Kidney epithelial cell (primary cell): ENCODE measurements around the gene GPR157. TPM values are rescaled to one million over a fixed set of nuclear protein-coding genes. Genes with fewer than 3 reads are reported as not detected.
"Not testable (repeated sequence)": the region's sequence is repeated elsewhere in the genome, so short reads cannot be mapped to it uniquely, and the experiment has no call there.

ENCODE experiments used
- DNase-seq: peaks from one replicate; pipeline ENCODE4 v3.0.0-alpha.2; 2010; ENCODE audit warnings: low read depth
- H3K27me3 ChIP-seq: 2 replicates; pipeline ENCODE4 v1.6.0; 2011; ENCODE audit warnings: low read length; ENCODE audit not compliant: control insufficient read depth, insufficient read depth
- H3K36me3 ChIP-seq: 2 replicates; pipeline ENCODE4 v1.5.1; 2011; ENCODE audit warnings: low read length; ENCODE audit not compliant: control insufficient read depth, insufficient read depth
- H3K4me3 ChIP-seq: 2 replicates; pipeline ENCODE4 v1.5.1; 2011; ENCODE audit warnings: low read depth, mild to moderate bottlenecking, control low read depth, low read length
- CTCF ChIP-seq: IDR thresholded peaks from 2 replicates; pipeline ENCODE4 v1.5.1; 2011; ENCODE audit warnings: mild to moderate bottlenecking, moderate library complexity, low read length, control low read depth, inconsistent platforms; ENCODE audit not compliant: insufficient read depth, poor library complexity, severe bottlenecking
- total RNA-seq: library from RNA; depleted of rRNA; stranded (reverse); fragments of >200 nt; gene quantifications from 2 replicates; pipeline ENCODE4 v1.2.3, GENCODE V29; 2015

The GPR157 gene
- total RNA-seq, 1 donor from 2014 or later = 6.4 TPM

- H3K27me3 ChIP-seq = no peaks in the 10 kb centered on the region
- no peak for TF ChIP-seq CTCF
- no peak overlapping the region for H3K4me3 ChIP-seq
- DNase-seq = no peak
- H3K36me3 ChIP-seq = no peaks in the 10 kb centered on the region
Observed at GRCh38 chr1:9126511-9126910, 2.4 kb downstream of the GPR157 start.

GRCh38 chr1:9125847-9126246, 3.1 kb downstream of the GPR157 start:
- not testable (repeated sequence) for H3K4me3 ChIP-seq, DNase-seq, H3K36me3 ChIP-seq, H3K27me3 ChIP-seq

- no peak for DNase-seq
- H3K27me3 ChIP-seq = no peaks in the 10 kb centered on the region
- H3K4me3 ChIP-seq = no peak overlapping the region
- H3K36me3 ChIP-seq = no peaks in the 10 kb centered on the region
- TF ChIP-seq CTCF = no peak
Observed at GRCh38 chr1:9125325-9125724, 3.6 kb downstream of the GPR157 start.

GRCh38 chr1:9124389-9124788, 4.5 kb downstream of the GPR157 start:
- not testable (repeated sequence) for H3K27me3 ChIP-seq, DNase-seq, H3K4me3 ChIP-seq, H3K36me3 ChIP-seq

- H3K27me3 ChIP-seq, DNase-seq, H3K4me3 ChIP-seq: not testable (repeated sequence)
Observed at GRCh38 chr1:9123665-9124064, 5.2 kb downstream of the GPR157 start.

GRCh38 chr1:9121496-9122409, 7.1 kb downstream of the GPR157 start:
- no peak for TF ChIP-seq CTCF
- no peak overlapping the region for H3K4me3 ChIP-seq
- H3K27me3 ChIP-seq = no peaks in the 10 kb centered on the region
- no peaks in the 10 kb centered on the region for H3K36me3 ChIP-seq
- no peak for DNase-seq

More at GRCh38 chr1:9123665-9124064, 5.2 kb downstream of the GPR157 start:
- H3K36me3 ChIP-seq = not testable (repeated sequence)

- no peak overlapping the region for H3K4me3 ChIP-seq
- TF ChIP-seq CTCF = no peak
- no peak for DNase-seq
- no peaks in the 10 kb centered on the region for H3K27me3 ChIP-seq
- H3K36me3 ChIP-seq = no peaks in the 10 kb centered on the region
Observed at GRCh38 chr1:9120312-9120958, 8.5 kb downstream of the GPR157 start.
